NCI-H748 (cell line): ENCODE measurements around the gene GBF1.
"Not testable (repeated sequence)": the region's sequence is repeated elsewhere in the genome, so short reads cannot be mapped to it uniquely, and the experiment has no call there.

Experiments
- DNase-seq: peaks from one replicate; lab custom pipeline; 2025; ENCODE audit not compliant: unreplicated experiment; lab: John Stamatoyannopoulos, UW

Gene GBF1

GRCh38 chr10:102268375-102268888 lies 23.1 kb downstream of the GBF1 start:
- DNase-seq = no peak

GRCh38 chr10:102269017-102269416 lies 23.7 kb downstream of the GBF1 start:
- no peak for DNase-seq

- no peak for DNase-seq
These were observed 28.7 kb downstream of the GBF1 start for GRCh38 chr10:102274062-102274461.

GRCh38 chr10:102275343-102275742 lies 30.0 kb downstream of the GBF1 start:
- no peak for DNase-seq

- DNase-seq = no peak
These were observed 33.8 kb downstream of the GBF1 start for GRCh38 chr10:102279104-102279503.

- DNase-seq = no peak
These were observed 35.2 kb downstream of the GBF1 start for GRCh38 chr10:102280397-102281101.

GRCh38 chr10:102281102-102281487 lies 35.8 kb downstream of the GBF1 start:
- DNase-seq = no peak

- no peak for DNase-seq
These were observed 38.2 kb downstream of the GBF1 start for GRCh38 chr10:102283488-102283887.

- no peak for DNase-seq
These were observed 38.6 kb downstream of the GBF1 start for GRCh38 chr10:102283890-102284289.

- no peak for DNase-seq
These were observed 39.2 kb downstream of the GBF1 start for GRCh38 chr10:102284531-102284930.

GRCh38 chr10:102285133-102285532 lies 39.8 kb downstream of the GBF1 start:
- no peak for DNase-seq

GRCh38 chr10:102286216-102286615 lies 40.9 kb downstream of the GBF1 start:
- DNase-seq = no peak

- DNase-seq = no peak
These were observed 42.2 kb downstream of the GBF1 start for GRCh38 chr10:102287538-102287937.

- DNase-seq = no peak
These were observed 42.7 kb downstream of the GBF1 start for GRCh38 chr10:102287991-102288390.

GRCh38 chr10:102289356-102289755 lies 44.0 kb downstream of the GBF1 start:
- DNase-seq = no peak

- DNase-seq = no peak
These were observed 44.5 kb downstream of the GBF1 start for GRCh38 chr10:102289840-102290239.

GRCh38 chr10:102291221-102291905 lies 46.0 kb downstream of the GBF1 start:
- no peak for DNase-seq

- DNase-seq = no peak
These were observed 51.8 kb downstream of the GBF1 start for GRCh38 chr10:102297101-102297500.

GRCh38 chr10:102298899-102299298 lies 53.6 kb downstream of the GBF1 start:
- no peak for DNase-seq

- DNase-seq = no peak
These were observed 54.5 kb downstream of the GBF1 start for GRCh38 chr10:102299873-102300272.

GRCh38 chr10:102300278-102300843 lies 55.0 kb downstream of the GBF1 start:
- no peak for DNase-seq

- DNase-seq = not testable (repeated sequence)
These were observed 55.6 kb downstream of the GBF1 start for GRCh38 chr10:102300912-102301311.
